Hypothalamus (tissue), 51 donors: ENCODE data around the gene GJC1.

ENCODE experiments used
- DNase-seq, 51 donors: peaks; one replicate each; lab custom pipeline; 2025; lab: John Stamatoyannopoulos, UW

The GJC1 gene

DNA sequence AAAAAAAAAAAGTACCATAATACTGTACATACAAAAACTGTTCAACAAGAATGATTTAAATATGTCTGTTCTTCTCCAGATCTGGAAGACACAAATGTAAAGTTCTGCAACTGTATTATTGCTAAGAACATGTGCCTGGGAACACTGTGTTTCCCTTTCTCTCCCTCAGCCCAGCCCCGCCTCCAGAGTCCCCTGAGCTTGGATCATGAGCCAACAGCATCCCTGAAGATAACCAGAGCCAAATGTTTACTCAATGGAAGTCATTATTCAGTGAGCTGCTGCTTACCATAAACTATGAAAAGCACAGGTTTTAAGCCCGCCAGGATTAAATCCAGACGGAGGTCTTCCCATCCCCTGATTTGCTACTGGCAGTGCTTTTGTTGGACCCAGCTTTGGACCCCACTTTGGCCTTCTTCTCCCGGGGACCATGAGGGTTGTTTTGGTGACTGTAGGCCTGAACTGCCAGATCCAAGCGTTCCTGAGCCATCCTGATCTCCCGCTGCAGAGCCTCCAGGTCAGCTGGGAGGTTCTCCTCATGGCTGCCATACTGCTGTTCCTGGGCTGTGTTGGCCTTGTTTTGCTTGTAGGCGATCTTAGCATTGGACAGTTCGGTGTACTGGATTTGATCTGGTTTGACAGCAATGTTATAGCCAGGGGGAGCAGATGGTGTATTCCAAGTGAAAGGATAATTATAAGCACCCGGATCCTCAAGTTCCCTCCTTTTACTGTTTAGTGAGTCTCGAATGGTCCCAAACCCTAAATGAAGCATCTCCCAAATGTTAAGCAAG lies 25.6 kb downstream of the GJC1 start:
- no peak for DNase-seq

DNA sequence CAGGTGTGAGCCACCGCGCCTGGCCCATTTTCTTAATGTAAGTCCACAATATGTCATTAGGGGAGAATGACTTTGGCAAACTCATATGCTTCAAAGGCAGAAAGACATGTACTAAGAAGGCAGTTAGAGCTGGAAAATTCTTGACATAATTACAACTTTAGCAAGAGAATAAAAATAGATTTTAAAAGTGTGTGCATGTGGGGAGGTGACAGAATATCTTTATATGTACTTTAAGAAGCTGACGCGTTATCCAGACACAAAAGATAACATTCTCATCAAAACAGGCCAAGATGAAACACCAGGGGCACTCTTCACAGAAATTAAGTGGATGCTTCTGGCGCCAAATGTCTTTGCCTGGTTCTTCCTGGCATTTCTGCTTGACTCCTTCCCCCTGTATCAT lies 28.2 kb downstream of the GJC1 start:
- DNase-seq = no peak

DNA sequence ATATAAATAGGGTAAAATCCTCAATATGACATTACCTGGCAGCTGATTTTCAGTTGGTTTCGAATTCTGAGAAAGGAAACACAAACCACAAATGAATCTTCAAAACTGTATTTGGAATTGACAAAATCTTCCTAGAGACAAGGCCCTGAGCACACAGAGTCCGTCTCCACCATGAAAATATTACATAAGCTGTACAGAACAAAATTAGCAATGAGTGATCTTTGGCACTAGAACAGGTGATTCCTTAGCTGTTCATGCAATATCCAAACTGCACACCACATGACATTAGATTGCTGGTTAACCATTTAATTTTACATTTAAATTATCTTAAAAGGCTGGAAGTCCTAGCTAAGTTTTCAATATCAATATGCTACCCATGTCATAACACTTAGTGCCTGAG lies 31.7 kb downstream of the GJC1 start:
- DNase-seq = no peak

GRCh38 chr17:44797802-44798201 lies 32.3 kb downstream of the GJC1 start:
- no peak for DNase-seq

GRCh38 chr17:44796731-44797130 lies 33.4 kb downstream of the GJC1 start:
- no peak for DNase-seq

DNA sequence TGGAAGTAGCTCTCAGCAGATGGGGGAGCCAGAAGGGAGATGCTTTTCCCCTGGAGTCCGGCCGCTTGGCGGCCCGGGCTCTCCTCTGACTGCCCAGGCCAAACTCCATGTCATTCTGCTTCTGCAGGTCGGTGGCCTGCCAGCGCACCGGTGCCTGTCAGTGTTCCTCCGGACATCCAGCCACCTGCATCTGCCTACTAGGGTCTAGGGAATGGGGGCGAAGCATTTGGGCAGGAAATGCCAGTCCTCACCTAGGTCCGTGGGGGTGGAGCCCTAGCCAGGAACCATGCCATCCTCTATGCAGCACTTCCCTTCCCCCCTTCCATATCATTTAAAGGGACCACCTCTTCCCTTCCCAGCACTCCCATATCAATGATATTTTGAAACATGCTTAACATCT lies 34.2 kb downstream of the GJC1 start:
- DNase-seq = no peak

GRCh38 chr17:44795421-44795820 lies 34.7 kb downstream of the GJC1 start:
- no peak for DNase-seq

- no peak for DNase-seq
These were observed 35.2 kb downstream of the GJC1 start for GRCh38 chr17:44794851-44795413.

GRCh38 chr17:44793885-44794842 lies 35.9 kb downstream of the GJC1 start:
- DNase-seq = no peak

DNA sequence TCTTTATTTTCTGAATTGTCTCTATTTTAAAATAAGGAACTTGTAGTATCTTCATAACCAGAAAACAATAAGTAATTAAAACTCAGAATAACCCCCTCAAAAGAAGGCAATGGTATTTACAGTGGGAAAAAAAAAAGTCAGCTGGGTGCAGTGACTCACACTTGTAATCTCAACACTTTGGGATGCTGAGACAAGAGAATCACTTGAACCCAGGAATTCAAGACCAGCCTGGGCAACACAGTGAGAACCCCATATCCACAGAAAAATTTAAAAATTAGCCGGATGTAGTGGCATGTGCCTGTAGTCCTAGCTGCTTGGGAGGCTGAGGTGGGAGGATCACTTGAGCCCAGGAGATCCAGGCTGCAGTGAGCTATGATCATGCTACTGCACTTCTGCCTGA lies 37.8 kb downstream of the GJC1 start:
- DNase-seq = no peak

- no peak for DNase-seq
These were observed 41.9 kb downstream of the GJC1 start for GRCh38 chr17:44788139-44788538.

GRCh38 chr17:44787271-44787940 lies 42.7 kb downstream of the GJC1 start:
- no peak for DNase-seq

- DNase-seq = peak in 6 of 51 donors; percentile 8 to 26 (median 14)
These were observed 43.5 kb downstream of the GJC1 start for GRCh38 chr17:44786551-44787081.

- DNase-seq = no peak
These were observed 44.2 kb downstream of the GJC1 start for GRCh38 chr17:44785921-44786320.

- DNase-seq = no peak
These were observed 47.7 kb downstream of the GJC1 start for GRCh38 chr17:44782326-44782850.

DNA sequence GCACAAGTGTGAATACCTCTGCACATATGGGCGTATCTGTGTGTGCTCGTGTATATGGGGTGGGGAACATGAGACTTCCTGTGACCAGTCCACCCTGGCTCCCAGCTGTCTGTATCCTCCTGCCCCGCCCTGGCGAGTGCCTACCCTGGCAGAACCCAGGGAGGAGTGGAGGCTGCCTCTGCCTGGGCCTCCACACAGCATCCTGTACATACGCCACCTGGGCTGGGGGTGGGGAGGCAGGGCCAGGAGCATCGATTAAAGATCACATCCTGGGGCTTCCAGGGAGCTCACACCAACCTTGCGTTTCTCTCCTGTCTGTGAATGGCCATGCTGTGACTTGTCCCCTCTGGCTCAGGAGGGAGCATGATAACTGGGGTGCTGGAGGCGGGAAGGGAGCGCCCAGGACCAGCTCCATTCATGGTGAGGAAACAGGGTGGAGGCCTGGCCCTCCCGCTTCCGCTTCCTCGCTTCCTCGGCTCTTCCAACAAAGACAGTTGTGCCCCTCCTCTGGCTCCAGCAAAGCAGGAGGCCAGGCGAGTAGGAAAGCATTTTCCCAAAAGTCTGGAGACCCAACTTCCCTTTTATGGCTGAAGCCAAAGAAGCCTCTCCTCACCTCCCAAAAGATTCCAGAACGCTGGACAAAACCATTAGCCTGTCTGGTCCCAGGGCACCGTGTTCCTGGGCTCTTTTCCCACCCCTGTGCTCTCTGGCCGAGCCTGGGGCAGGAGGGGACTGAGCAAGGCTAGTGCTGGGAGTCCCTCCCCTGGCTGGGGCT lies 48.3 kb downstream of the GJC1 start:
- DNase-seq = no peak

DNA sequence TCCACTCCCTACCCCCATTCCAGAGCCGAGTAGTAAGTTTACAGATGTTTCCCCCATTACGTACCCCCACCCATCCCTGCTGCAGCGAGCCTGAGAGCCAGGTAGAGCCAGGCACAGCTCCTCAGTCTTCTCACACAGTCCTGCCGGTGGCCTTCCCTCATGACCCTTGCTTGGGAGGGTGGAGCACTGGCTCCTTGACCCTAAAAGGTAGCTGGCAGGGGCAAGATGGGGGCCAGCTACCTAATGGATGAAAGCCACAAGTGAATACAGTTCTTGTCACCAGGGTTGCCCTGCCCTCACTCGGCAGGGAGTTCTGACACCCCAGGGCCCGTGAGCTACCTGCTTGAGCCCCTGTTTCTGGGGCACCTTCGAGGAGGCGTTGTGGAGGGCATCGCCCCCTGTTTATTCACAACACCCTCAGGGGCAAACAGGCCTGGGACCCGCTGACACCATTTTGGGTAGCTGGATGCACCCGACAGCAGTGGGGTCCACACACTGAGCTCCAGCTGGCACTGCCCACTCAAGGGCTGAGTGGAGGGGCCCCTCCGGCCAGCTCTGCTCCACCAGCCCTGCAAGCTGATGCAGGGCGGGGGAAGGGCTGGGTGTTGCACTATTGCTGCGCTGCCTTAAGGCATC lies 49.1 kb downstream of the GJC1 start:
- no peak for DNase-seq

GRCh38 chr17:44780161-44780560 lies 49.9 kb downstream of the GJC1 start:
- DNase-seq = no peak
